ENCODE data around the gene MYRF. TPM values are rescaled to one million over a fixed set of nuclear protein-coding genes. Genes with fewer than 3 reads are reported as not detected.

The MYRF gene
- 16.3 to 22.1 TPM (median 20.9 TPM) in 5 replicates for total RNA-seq (2022; extraction: Qiagen RNA extraction; ENCODE audit: low read depth)

DNA sequence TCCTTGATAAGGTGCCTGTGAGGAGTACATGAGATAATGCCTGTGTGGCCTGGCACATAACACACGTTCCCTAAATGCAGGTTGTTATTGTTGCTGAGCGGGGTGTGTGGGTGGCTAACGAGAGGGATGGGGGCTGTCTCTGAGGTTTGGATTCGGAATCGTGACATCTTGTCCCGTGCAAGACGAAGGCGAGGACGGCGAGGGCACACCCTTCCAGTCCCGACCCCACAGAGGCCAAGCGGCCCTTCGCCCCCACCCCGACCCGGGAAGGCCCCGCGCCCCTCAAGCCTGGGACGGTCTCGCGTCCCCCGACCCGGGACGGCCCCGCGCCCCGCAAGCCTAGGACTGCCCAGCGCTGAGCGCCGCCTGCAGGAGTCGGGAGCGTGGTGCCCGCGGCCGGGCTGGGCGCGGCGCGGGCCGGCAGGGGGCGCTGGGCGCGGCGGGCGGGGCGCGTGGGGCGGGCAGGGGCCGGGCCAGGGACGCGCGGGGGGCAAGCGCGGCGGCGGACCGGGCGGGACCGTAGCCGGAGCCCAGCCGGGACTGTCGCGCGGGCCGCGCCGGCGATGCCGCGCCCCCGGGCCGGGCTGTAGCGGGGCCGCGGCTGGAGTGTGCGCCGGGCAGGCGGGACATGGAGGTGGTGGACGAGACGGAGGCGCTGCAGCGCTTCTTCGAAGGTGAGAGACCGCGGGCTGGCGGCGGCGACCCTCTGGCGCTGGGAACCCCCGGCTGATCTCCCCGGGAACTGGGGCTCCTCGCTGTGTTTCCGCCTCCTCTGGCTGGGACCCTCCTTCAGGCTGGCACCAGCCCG is at the start of gene MYRF:
MYRF (plus strand) TSS at position 520 of the 808 bp plus-strand sequence; CDS start at position 629, 109 bp downstream.

DNA sequence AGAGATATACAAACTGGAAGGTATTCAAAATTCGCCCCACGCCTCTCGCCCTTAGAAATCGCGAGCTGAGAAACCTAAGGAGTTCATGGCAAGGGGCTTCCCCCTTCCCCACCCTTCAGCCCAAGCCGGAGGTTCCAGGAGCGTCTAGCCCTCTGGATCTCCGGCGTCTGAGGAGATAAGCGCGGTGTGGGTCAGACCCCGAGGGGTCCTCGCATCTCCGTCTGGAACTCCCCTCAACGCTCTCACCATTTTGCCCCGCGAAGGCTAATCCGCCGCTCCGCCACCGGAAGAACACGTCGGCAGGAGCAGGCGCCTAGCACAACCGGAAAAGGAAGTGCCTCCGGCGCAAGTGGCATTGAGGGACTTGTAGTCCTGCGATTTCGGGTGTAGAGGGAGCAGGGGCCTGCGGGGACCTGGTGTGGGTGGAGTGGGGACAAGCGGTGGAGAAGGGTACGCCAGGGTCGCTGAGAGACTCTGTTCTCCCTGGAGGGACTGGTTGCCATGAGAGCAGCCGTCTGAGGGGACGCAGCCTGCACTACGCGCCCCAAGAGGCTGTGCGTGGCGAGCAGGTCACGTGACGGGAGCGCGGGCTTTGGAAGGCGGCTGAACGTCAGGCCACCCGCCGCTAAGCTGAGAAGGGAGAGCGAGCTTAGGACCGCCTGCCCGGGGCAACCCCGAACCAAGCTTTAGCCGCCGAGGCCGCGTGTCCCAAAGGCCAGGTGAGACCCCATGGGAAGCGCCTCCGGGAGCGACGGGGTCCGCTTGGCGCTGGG is 40.1 kb downstream of the MYRF start, which contains the start of the genes FEN1 and TMEM258:
FEN1 (plus strand) TSS at position 602 of the 773 bp plus-strand sequence. CDS start 2,451 bp downstream, outside the sequence.
TMEM258 (minus strand) TSS at position 290 of the 773 bp plus-strand sequence; CDS start at position 249, 41 bp downstream.

DNA sequence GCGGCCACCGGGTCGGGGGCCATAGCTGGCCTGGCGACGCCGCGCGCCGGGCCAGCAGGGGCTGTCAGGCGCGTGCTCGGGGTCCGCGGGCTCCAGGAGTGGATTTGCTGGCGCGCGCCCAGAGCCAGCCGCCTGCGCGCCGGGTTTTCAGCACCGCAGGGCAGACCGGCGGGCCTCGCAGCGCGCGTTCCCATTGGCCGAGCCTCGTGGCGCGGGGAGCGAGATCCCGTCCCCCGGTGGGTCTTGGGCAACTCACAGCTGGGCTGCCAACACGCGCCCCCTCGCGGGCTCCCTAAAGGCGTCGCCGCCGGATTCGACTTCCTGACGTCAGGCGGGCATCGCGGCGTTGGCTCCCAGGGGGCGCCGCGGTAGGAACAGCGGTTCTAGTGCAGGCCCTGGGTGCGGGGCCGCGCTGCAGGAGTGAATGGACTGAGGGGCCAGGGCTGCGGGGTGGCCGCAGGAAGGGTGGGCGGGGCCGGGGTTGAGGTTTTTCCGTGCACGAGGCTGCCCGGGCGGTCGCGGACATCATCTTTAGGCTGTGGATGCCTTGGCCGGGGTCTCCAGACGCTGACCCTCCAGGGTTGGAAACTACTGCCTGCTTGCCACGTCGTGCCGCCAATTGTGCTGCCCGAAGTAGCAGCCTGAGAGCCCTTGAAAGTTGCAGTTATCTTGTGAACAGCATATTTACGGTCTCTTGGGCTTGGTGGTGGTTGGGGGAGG is 64.5 kb downstream of the MYRF start, which contains the start of gene FADS1:
FADS1 (minus strand) TSS at position 268 of the 720 bp plus-strand sequence; CDS start at position 194, 74 bp downstream.

DNA sequence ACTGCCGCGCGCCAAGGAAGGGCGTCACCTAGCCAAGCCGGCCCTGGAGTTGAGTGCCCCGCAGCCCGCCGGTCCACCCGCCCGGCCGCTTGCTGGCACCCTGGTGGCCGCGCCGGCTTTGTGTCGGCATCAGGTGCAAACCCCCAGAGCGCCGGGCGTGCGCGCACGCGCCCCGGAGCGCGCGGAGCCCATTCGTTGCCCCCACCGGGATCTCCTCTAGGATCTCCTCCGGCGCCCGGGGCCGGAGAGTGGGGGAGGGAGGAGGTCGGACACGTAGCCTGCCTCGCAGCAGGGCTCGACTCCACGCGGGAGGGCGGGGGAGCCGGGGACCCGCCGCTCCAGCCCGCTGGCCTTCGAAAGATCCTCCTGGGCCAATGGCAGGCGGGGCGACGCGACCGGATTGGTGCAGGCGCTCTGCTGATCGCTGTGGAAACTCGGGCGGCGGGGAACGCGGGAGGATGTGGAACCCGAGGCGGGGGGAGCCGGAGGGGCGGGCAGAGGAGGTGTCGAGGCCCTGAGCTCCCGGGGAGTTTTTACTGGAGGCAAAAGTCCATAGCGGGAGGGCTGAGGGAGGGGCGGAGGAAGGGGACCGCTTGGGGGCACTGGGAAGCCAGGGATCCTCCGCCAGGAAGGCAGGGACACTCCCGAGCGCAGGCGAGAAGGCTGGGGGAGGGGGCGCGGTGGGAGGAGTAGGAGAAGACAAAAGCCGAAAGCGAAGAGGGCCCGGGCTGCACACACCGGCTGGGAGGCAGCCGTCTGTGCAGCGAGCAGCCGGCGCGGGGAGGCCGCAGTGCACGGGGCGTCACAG is 75.3 kb downstream of the MYRF start, which contains the start of gene FADS2:
FADS2 (plus strand) TSS at position 730 of the 808 bp plus-strand sequence. CDS start 91 bp downstream, outside the sequence.

Other genes starting within 250 kb of the MYRF start
- 0.10 to 0.23 TPM (median 0.14 TPM) in 5 replicates for gene LRRC10B, start 243.9 kb upstream of the MYRF start, total RNA-seq (2022; extraction: Qiagen RNA extraction; ENCODE audit: low read depth)
- gene SYT7, start 171.6 kb upstream of the MYRF start, total RNA-seq (2022; extraction: Qiagen RNA extraction; ENCODE audit: low read depth): 0.92 to 1.2 TPM (median 1.1 TPM) in 5 replicates
- gene DAGLA, start 72.2 kb upstream of the MYRF start, total RNA-seq (2022; extraction: Qiagen RNA extraction; ENCODE audit: low read depth): 4.3 to 6.7 TPM (median 6.1 TPM) in 5 replicates
- 200 to 282 TPM (median 216 TPM) in 5 replicates for gene TMEM258, start 40.0 kb downstream of the MYRF start, total RNA-seq (2022; extraction: Qiagen RNA extraction; ENCODE audit: low read depth)
- gene FEN1, start 40.3 kb downstream of the MYRF start, total RNA-seq (2022; extraction: Qiagen RNA extraction; ENCODE audit: low read depth): 105 to 115 TPM (median 109 TPM) in 5 replicates
- gene FADS1, start 64.4 kb downstream of the MYRF start, total RNA-seq (2022; extraction: Qiagen RNA extraction; ENCODE audit: low read depth): 126 to 169 TPM (median 143 TPM) in 5 replicates
- 259 to 325 TPM (median 293 TPM) in 5 replicates for gene FADS2, start 75.7 kb downstream of the MYRF start, total RNA-seq (2022; extraction: Qiagen RNA extraction; ENCODE audit: low read depth)
- 37.3 to 56.8 TPM (median 48.5 TPM) in 5 replicates for gene FADS3, start 138.9 kb downstream of the MYRF start, total RNA-seq (2022; extraction: Qiagen RNA extraction; ENCODE audit: low read depth)
- gene RAB3IL1, start 164.9 kb downstream of the MYRF start, total RNA-seq (2022; extraction: Qiagen RNA extraction; ENCODE audit: low read depth): 9.9 to 13.9 TPM (median 10.2 TPM) in 5 replicates
- gene BEST1, start 197.7 kb downstream of the MYRF start, total RNA-seq (2022; extraction: Qiagen RNA extraction; ENCODE audit: low read depth): 2.2 to 7.4 TPM (median 4.6 TPM) in 5 replicates
- gene FTH1, start 215.0 kb downstream of the MYRF start, total RNA-seq (2022; extraction: Qiagen RNA extraction; ENCODE audit: low read depth): 8,240 to 18,597 TPM (median 15,839 TPM) in 5 replicates

Data from A549 treated with DMSO at 1 μM for 4 hours (cell line).